ENCODE results near the gene CHAC1. TPM values are rescaled to one million over a fixed set of nuclear protein-coding genes. Genes with fewer than 3 reads are reported as not detected.

Gene CHAC1
- total RNA-seq, 2 experiments from 2014 or later: 40.4 to 55.6 TPM

GRCh38 chr15:40937762-40938535 lies 15.3 kb upstream of the CHAC1 start:
- ChIA-PET CTCF (ENCODE audit: unreplicated experiment) (no interaction called here), POLR2A (interaction anchor here (0.7 kb wide), 1 partner anchor 229 kb away, joined by 3 read pairs; no protein-coding TSS in a partner anchor)
- no peaks in the 10 kb centered on the region for H3K79me2 ChIP-seq (ENCODE audit: insufficient read depth, low read depth, low read length)
- H3K4me2 ChIP-seq (ENCODE audit: low read length): no peak overlapping the region
- H3K9me2 ChIP-seq (ENCODE audit: insufficient read depth, low read length): no peaks in the 10 kb centered on the region
- no peak for DNase-seq (ENCODE audit: low spot score)
- H3K36me3 ChIP-seq (ENCODE audit: insufficient read depth, low read length): no peaks in the 10 kb centered on the region
- H3K4me1 ChIP-seq (ENCODE audit: insufficient read depth, low read length, poor library complexity, severe bottlenecking): peaks cover 45% of the 10 kb centered on the region
- TF ChIP-seq EZH2phosphoT487 (IDR thresholded peaks at IDR 0.05; ENCODE audit: borderline replicate concordance, low read depth, low read length) (no peak), CTCF (conservative IDR thresholded peaks at IDR 0.05; ENCODE audit: low read length) (peak; percentile 45; the same call in 1 of the 2 replicates)
- H2AFZ ChIP-seq (ENCODE audit: low read length): peak overlapping the region; percentile 78; the same call in 1 of the 2 replicates
- no peaks in the 10 kb centered on the region for H3K9me3 ChIP-seq (ENCODE audit: low read length)
- H3K4me3 ChIP-seq (ENCODE audit: low read depth, low read length, poor library complexity, severe bottlenecking): no peak overlapping the region
- no peak overlapping the region for H3K27ac ChIP-seq (ENCODE audit: low read depth, low read length, poor library complexity, severe bottlenecking)
- BruUV-seq (replicated peaks): no TSS peak
- intact Hi-C loops (cut with micrococcal nuclease; ENCODE audit: unreplicated experiment): no loop called here
- H4K20me1 ChIP-seq (ENCODE audit: insufficient read depth, low read length): no peaks in the 10 kb centered on the region

GRCh38 chr15:40938536-40938870 lies 14.8 kb upstream of the CHAC1 start:
- ChIA-PET POLR2A (interaction anchor here (0.7 kb wide), 1 partner anchor 230 kb away, joined by 3 read pairs; no protein-coding TSS in a partner anchor), CTCF (ENCODE audit: unreplicated experiment) (no interaction called here)
- Histone ChIP-seq H3K4me2 (ENCODE audit: low read length) (no peak overlapping the region), H3K4me1 (ENCODE audit: insufficient read depth, low read length, poor library complexity, severe bottlenecking) (peaks cover 44% of the 10 kb centered on the region), H3K79me2 (ENCODE audit: insufficient read depth, low read depth, low read length) (no peaks in the 10 kb centered on the region), H3K4me3 (ENCODE audit: low read depth, low read length, poor library complexity, severe bottlenecking) (no peak overlapping the region), H4K20me1 (ENCODE audit: insufficient read depth, low read length) (no peaks in the 10 kb centered on the region), H2AFZ (ENCODE audit: low read length) (no peak overlapping the region), H3K36me3 (ENCODE audit: insufficient read depth, low read length) (no peaks in the 10 kb centered on the region), H3K27ac (ENCODE audit: low read depth, low read length, poor library complexity, severe bottlenecking) (no peak overlapping the region), H3K9me3 (ENCODE audit: low read length) (no peaks in the 10 kb centered on the region), H3K9me2 (ENCODE audit: insufficient read depth, low read length) (no peaks in the 10 kb centered on the region)
- DNase-seq (ENCODE audit: low spot score): no peak
- TF ChIP-seq CTCF (conservative IDR thresholded peaks at IDR 0.05; ENCODE audit: low read length) (no peak), EZH2phosphoT487 (IDR thresholded peaks at IDR 0.05; ENCODE audit: borderline replicate concordance, low read depth, low read length) (no peak)
- no TSS peak for BruUV-seq (replicated peaks)
- intact Hi-C loops (cut with micrococcal nuclease; ENCODE audit: unreplicated experiment): no loop called here

- H2AFZ ChIP-seq (ENCODE audit: low read length): peak overlapping the region; percentile 84
- no peak overlapping the region for H3K27ac ChIP-seq (ENCODE audit: low read depth, low read length, poor library complexity, severe bottlenecking)
- H3K9me3 ChIP-seq (ENCODE audit: low read length): no peaks in the 10 kb centered on the region
- BruUV-seq (replicated peaks): no TSS peak
- TF ChIP-seq CTCF (conservative IDR thresholded peaks at IDR 0.05; ENCODE audit: low read length): no peak
- TF ChIP-seq EZH2phosphoT487 (IDR thresholded peaks at IDR 0.05; ENCODE audit: borderline replicate concordance, low read depth, low read length): no peak
- no peak for DNase-seq (ENCODE audit: low spot score)
- intact Hi-C loops (cut with micrococcal nuclease; ENCODE audit: unreplicated experiment): no loop called here
- ChIA-PET POLR2A (interaction anchor here (0.6 to 3.6 kb wide), 4 partner anchors 11 to 148 kb away, joined by 3 to 36 read pairs (median 6); partner anchors contain the start of genes CHAC1 and DLL4), CTCF (ENCODE audit: unreplicated experiment) (interaction anchor here (1.0 to 1.8 kb wide), 2 partner anchors 9 to 10 kb away, joined by 3 to 9 read pairs; no protein-coding TSS in a partner anchor)
- no peaks in the 10 kb centered on the region for H3K9me2 ChIP-seq (ENCODE audit: insufficient read depth, low read length)
- H3K36me3 ChIP-seq (ENCODE audit: insufficient read depth, low read length): no peaks in the 10 kb centered on the region
- peak overlapping the region; percentile 84 for H3K4me2 ChIP-seq (ENCODE audit: low read length)
- H3K4me3 ChIP-seq (ENCODE audit: low read depth, low read length, poor library complexity, severe bottlenecking): no peak overlapping the region
- no peaks in the 10 kb centered on the region for H4K20me1 ChIP-seq (ENCODE audit: insufficient read depth, low read length)
- H3K4me1 ChIP-seq (ENCODE audit: insufficient read depth, low read length, poor library complexity, severe bottlenecking): peaks cover 43% of the 10 kb centered on the region
- H3K79me2 ChIP-seq (ENCODE audit: insufficient read depth, low read depth, low read length): no peaks in the 10 kb centered on the region
These were observed 12.9 kb upstream of the CHAC1 start for GRCh38 chr15:40940296-40940801.

Measured in OCI-LY7 (cell line).